Measurements from ENCODE around the gene GATA5.

GATA5 gene

GRCh38 chr20:62418709-62419487, 56.9 kb downstream of the GATA5 start:
- in situ Hi-C loops (cut with MboI; ENCODE audit: low pct_unique_long_range_greater_than_20kb, low sequenced_read_pairs, unreplicated experiment) = no loop called here
- no peak for DNase-seq (ENCODE audit: low spot score)
- TF ChIP-seq, protein P1, sequence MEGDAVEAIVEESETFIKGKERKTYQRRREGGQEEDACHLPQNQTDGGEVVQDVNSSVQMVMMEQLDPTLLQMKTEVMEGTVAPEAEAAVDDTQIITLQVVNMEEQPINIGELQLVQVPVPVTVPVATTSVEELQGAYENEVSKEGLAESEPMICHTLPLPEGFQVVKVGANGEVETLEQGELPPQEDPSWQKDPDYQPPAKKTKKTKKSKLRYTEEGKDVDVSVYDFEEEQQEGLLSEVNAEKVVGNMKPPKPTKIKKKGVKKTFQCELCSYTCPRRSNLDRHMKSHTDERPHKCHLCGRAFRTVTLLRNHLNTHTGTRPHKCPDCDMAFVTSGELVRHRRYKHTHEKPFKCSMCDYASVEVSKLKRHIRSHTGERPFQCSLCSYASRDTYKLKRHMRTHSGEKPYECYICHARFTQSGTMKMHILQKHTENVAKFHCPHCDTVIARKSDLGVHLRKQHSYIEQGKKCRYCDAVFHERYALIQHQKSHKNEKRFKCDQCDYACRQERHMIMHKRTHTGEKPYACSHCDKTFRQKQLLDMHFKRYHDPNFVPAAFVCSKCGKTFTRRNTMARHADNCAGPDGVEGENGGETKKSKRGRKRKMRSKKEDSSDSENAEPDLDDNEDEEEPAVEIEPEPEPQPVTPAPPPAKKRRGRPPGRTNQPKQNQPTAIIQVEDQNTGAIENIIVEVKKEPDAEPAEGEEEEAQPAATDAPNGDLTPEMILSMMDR (IDR thresholded peaks at IDR 0.05; ENCODE audit: extremely low read depth, insufficient read depth, missing control alignments) = no peak

- TF ChIP-seq, protein P1 (IDR thresholded peaks at IDR 0.05; ENCODE audit: extremely low read depth, insufficient read depth, missing control alignments) = no peak
- in situ Hi-C loops (cut with MboI; ENCODE audit: low pct_unique_long_range_greater_than_20kb, low sequenced_read_pairs, unreplicated experiment) = no loop called here
- DNase-seq (ENCODE audit: low spot score) = no peak
These were observed 57.6 kb downstream of the GATA5 start for GRCh38 chr20:62417981-62418708.

GRCh38 chr20:62416651-62417637, 58.9 kb downstream of the GATA5 start:
- in situ Hi-C loops (cut with MboI; ENCODE audit: low pct_unique_long_range_greater_than_20kb, low sequenced_read_pairs, unreplicated experiment) = no loop called here
- DNase-seq (ENCODE audit: low spot score) = no peak
- TF ChIP-seq, protein P1 (IDR thresholded peaks at IDR 0.05; ENCODE audit: extremely low read depth, insufficient read depth, missing control alignments) = no peak

- TF ChIP-seq, protein P1 (IDR thresholded peaks at IDR 0.05; ENCODE audit: extremely low read depth, insufficient read depth, missing control alignments) = no peak
- in situ Hi-C loops (cut with MboI; ENCODE audit: low pct_unique_long_range_greater_than_20kb, low sequenced_read_pairs, unreplicated experiment) = no loop called here
- no peak for DNase-seq (ENCODE audit: low spot score)
These were observed 60.3 kb downstream of the GATA5 start for GRCh38 chr20:62415354-62416111.

DNA sequence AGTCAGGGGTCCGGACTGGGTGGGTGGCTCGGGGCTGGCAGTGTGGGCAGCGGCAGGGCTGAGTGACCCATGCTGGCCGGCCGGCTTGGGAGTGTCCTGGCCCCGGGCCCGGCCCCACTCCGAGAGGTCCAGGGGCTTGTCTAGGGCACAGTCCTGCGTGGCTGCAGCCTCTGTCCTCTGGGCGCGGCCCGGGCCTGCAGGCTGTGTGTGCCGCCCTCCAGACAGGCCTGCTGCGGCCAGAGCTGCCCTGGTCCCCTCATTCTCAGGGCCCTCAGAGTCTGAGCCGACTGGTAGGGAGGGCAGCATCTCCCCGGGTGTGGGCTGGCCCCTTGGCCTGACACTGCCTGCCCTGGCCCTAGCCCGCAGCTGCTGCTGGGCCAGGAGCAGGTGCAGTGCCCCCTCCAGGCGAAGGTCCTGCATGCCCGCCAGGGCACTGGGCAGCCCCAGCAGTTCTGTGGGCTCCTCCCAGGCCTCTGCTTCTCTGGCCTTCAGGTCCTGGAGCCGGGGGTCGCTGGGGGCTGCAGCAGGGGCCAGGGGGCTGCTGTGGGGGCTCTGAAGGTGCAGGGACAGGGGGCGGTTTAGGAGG, 61.8 kb downstream of the GATA5 start:
- TF ChIP-seq, protein P1 (IDR thresholded peaks at IDR 0.05; ENCODE audit: extremely low read depth, insufficient read depth, missing control alignments) = no peak
- DNase-seq (ENCODE audit: low spot score) = no peak
- in situ Hi-C loops (cut with MboI; ENCODE audit: low pct_unique_long_range_greater_than_20kb, low sequenced_read_pairs, unreplicated experiment) = no loop called here

Data from GM13977 (cell line).